Activated gamma-delta T cell (primary cell): ENCODE results near the gene PLEKHA4.
"Not testable (repeated sequence)": the region's sequence is repeated elsewhere in the genome, so short reads cannot be mapped to it uniquely, and the experiment has no call there.

ENCODE experiments used
- DNase-seq: peaks from one replicate; lab custom pipeline; 2025; lab: John Stamatoyannopoulos, UW
- total RNA-seq, 2 donors: gene quantifications; one replicate each; lab custom pipeline; 2026; lab: John Stamatoyannopoulos, UW

Gene PLEKHA4, protein sequence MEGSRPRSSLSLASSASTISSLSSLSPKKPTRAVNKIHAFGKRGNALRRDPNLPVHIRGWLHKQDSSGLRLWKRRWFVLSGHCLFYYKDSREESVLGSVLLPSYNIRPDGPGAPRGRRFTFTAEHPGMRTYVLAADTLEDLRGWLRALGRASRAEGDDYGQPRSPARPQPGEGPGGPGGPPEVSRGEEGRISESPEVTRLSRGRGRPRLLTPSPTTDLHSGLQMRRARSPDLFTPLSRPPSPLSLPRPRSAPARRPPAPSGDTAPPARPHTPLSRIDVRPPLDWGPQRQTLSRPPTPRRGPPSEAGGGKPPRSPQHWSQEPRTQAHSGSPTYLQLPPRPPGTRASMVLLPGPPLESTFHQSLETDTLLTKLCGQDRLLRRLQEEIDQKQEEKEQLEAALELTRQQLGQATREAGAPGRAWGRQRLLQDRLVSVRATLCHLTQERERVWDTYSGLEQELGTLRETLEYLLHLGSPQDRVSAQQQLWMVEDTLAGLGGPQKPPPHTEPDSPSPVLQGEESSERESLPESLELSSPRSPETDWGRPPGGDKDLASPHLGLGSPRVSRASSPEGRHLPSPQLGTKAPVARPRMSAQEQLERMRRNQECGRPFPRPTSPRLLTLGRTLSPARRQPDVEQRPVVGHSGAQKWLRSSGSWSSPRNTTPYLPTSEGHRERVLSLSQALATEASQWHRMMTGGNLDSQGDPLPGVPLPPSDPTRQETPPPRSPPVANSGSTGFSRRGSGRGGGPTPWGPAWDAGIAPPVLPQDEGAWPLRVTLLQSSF
- 2.8 to 4.1 reads per million in 2 donors for total RNA-seq

DNA sequence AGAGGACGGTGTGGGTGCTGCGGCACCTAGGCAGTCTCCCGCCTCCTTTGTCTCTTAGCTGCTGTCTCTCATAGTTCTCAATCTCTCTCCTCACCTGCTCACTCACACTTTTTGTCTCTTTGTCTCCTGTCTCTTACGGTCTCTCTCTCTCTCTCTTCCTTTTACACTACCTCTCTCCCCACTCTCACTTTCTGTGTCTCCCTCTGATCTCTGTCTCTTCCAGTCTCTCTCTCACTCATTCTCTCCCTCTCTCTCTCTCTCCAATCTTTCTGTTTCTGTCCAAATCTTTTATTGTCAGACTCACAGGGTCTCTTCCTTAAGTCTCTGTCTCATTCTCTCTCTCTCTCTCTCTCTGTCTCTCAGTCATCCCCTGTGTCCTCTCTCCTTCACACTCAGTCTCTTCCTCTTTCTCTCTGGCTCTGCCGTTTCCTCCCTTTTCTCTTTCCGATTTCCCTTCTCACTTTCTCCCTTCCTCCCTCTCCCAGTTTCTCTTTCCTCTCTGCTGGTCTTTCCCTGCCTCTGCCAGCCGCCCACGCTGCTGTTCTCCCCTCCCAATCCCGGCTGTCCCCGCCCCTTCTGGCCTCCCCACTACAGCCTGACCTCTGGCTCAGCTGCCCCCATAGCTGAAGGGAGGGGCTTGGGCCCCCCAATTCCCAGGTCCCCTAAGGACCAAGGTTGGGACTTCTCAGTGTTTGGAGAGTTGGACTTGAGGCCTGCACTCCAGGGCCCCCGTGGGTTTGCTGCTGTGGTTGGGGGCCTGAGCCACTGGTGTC, at the start of gene PLEKHA4:
PLEKHA4 (minus strand) TSS at position 504 of the 773 bp plus-strand sequence. CDS start 997 bp downstream, outside the sequence.
- DNase-seq, result no peak

DNA sequence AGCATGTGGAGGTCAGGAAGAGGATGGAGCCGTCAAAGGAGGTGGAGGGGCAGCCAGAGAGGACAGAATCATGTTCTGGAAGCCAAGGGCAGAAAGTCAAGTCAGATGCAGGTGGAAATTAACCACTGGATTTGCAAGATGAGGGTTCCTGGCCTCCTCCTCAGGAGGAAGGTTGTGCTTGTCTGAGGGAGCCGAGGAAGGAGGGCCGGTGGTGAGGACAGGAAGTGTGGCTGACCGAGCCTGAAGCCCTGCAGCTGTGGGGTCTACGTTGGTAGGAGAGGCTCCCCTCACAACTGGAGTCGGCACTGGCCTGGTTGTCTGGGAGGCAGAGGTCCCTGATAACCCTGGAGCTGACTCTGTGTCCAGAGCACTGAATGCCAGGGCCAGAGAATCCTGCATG, 49.7 kb upstream of the PLEKHA4 start:
- no peak for DNase-seq

DNA sequence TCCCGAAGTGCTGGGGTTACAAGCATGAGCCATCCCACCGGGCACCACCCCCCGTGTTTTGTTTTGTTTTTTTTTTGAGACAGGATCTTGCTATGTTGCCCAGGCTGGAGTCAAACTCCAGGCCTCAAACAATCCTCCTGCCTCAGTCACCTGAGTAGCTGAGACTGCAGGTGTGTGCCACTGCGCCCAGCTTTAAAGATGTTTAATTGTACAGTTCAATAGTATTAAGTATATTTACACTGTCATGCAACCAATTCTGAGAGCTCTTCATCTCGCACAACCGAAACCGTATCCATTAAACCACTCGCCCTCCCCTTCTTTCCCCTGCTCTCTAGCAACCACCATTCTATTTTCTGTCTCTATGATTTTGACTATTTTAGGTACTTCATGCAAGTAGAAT, 47.3 kb upstream of the PLEKHA4 start:
- DNase-seq, result no peak

DNA sequence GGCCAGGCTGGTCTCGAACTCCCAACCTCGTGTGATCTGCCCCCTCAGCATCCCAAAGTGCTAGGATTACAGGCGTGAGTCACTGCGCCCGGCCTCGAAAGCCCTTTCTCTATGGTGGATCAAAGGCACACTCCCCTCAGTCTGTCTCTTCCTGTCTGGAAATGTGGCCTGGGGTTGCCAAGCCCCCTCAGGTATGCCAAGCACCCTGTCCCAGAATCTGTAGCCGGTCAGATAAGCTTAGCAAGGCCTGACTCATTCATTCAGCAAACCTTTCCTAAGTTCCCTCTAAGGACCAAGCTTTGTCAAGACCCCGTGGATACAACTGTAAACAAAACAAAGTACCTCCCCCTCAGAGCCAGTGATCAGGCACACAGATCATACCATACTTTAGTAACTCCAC, 45.8 kb upstream of the PLEKHA4 start:
- DNase-seq, result no peak

DNA sequence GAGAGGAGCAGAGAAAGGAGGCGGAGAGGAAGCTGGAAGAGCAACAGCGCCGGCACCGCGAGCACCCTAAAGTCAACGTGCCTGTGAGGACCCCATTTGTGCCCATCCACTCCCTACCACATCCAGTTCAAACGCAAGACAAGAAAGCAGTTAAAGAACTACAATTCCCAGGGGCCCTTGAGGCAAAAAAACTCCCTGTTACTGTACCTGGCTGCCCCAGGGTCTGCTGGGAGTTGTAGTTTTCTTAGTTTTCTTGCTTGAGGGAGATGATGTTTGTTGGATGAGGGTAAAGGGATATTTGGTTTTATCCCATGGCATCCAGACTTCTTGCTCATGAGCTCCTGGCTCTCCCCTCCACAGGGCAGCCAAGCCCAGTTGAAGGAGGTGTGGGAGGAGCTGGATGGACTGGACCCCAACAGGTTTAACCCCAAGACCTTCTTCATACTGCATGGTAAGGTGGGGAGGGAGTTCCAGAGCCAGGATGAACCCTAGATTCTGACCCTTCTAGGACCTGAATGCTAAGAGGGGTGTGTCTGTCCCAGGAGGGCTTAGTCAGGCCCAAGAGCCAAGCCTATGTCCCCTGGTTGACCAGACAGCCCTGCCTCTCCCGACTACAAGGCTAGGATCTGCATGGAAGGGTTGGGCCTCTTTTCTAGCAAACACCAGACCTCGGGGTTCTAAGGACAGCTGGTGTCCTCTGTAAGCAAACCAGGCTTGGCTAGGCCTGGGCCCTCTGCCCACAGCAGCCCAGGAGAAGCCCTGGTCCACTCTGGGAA, 44.9 kb upstream of the PLEKHA4 start:
- DNase-seq, result no peak

- DNase-seq, result no peak
Measured at GRCh38 chr19:48910803-48911202, 42.4 kb upstream of the PLEKHA4 start.

- not testable (repeated sequence) for DNase-seq
Measured at GRCh38 chr19:48909424-48910077, 41.1 kb upstream of the PLEKHA4 start.

DNA sequence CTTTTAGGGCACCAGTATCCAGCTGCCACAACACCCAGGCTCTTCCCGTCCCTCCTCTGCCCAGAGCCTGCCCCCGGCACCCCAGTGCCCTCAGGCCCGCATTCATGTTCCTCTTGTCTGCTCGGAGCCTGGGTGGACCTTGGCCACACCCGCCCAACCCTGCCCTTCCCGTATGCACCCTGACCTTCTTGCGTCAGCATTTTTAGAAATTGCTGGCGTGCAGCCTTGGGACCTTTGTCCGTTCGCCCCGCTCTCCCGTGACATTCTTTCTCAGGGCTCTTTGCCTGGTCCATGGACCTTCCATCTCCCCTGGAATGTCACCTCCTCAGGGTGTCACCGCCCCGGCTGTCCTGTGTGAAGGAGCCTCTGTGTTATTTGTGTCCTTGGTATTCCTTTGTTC, 39.3 kb upstream of the PLEKHA4 start:
- DNase-seq, result no peak

GRCh38 chr19:48906324-48906723, 37.9 kb upstream of the PLEKHA4 start:
- no peak for DNase-seq

- DNase-seq, result no peak
Measured at GRCh38 chr19:48905664-48906063, 37.2 kb upstream of the PLEKHA4 start.

- DNase-seq, result not testable (repeated sequence)
Measured at GRCh38 chr19:48903788-48904187, 35.4 kb upstream of the PLEKHA4 start.

DNA sequence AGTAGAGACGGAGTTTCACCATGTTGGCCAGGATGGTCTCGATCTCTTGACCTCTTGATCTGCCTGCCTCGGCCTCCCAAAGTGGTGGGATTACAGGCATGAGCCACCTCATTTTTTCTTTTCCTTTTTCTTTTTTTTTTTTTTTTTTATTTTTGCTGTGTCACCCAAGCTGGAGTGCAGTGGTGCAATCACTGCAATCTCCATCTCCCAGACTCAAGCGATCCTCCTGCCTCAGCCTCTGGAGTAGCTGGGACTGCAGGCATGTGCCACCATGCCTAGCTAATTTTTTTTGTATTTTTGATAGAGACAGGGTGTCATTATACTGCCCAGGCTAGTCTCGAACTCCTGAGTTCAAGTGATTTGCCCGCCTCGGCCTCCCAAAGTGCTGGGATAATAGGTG, 33.9 kb upstream of the PLEKHA4 start:
- DNase-seq, result not testable (repeated sequence)

- DNase-seq, result no peak
Measured at GRCh38 chr19:48900477-48901406, 32.3 kb upstream of the PLEKHA4 start.

- peak; percentile 76 for DNase-seq
Measured at GRCh38 chr19:48899781-48900476, 31.5 kb upstream of the PLEKHA4 start, which contains the start of gene NUCB1. Gene NUCB1, plus strand, starts transcription at chr19:48900312. Its CDS starts 485 bp downstream, at chr19:48900797.

GRCh38 chr19:48899386-48899749, 31.0 kb upstream of the PLEKHA4 start:
- DNase-seq, result not testable (repeated sequence)

- DNase-seq, result no peak
Measured at GRCh38 chr19:48897181-48897580, 28.8 kb upstream of the PLEKHA4 start.

DNA sequence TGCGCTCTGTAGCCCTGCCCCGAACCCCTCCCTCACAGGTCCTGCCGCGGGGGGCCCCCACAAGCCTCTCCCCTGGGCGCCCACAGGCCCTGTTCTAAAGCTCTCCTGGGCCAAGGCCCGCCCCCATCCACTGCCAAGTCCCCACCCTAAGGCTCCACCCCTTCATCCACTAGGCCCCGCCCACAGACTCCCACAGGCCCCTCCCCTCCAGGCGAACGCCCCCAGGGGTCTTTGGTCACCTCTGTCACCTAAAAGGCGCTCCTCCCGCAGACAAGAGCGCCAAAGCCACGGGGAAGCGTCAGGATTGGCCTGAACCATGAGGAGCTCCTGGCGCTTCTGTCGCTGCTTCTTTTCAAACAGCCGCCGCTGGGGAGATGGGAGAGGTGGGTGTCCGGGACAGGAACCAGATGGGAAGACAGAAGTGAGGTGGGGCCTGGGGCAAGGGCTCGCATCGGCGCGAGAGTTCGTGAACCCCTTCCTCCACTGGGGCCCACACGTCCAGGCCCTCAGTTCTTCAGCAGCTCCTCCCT, 27.8 kb upstream of the PLEKHA4 start:
- no peak for DNase-seq

DNA sequence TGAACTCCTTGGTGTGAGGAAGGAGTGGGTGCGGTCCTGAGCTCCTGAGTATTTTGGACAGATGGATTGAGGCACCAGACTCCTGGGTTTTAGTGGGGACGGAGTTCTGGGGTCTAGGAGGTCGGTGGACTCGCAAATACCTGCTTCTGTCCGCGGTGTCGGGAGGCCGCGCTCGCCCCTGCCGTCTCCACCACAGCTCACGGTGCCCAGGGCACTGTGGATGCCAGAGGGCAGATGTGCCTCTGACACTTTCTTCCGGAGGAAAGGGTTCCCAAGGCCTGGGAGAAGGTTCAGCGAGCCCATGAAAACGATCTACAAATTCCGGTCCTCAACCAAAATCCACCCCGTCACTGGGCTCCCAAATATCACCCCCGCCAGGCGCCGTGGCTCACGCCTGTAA, 26.8 kb upstream of the PLEKHA4 start:
- DNase-seq, result no peak

- no peak for DNase-seq
Measured at GRCh38 chr19:48890551-48890950, 22.1 kb upstream of the PLEKHA4 start.
